HepG2 (cell line): ENCODE measurements around the gene FAM89B. TPM values are rescaled to one million over a fixed set of nuclear protein-coding genes. Genes with fewer than 3 reads are reported as not detected.

Experiments used
- ARID5B ChIP-seq: IDR thresholded peaks from 2 replicates; pipeline ENCODE4 v1.4.0; 2020; ENCODE audit warnings: mild to moderate bottlenecking, missing genetic modification reagents
- KDM5A ChIP-seq: fragments of 200-600 bp; sonication (generic); IDR thresholded peaks from 2 replicates; pipeline ENCODE4 v1.7.0; 2018; ENCODE audit warnings: antibody characterized with exemption, mild to moderate bottlenecking, low read length, borderline replicate concordance
- MED8 ChIP-seq: sonication (generic); formaldehyde crosslinking; IDR thresholded peaks from 2 replicates; pipeline ENCODE4 v1.8.1; 2023; ENCODE audit warnings: mild to moderate bottlenecking, missing genetic modification reagents; ENCODE audit not compliant: insufficient replicate concordance
- ONECUT2 ChIP-seq: sonication (generic); formaldehyde crosslinking; IDR thresholded peaks from 2 replicates; pipeline ENCODE4 v1.4.0; 2020; ENCODE audit warnings: missing genetic modification reagents
- PHF21A ChIP-seq: sonication (generic); formaldehyde crosslinking; IDR thresholded peaks from 2 replicates; pipeline ENCODE4 v1.5.0; 2020; ENCODE audit warnings: mild to moderate bottlenecking, missing genetic modification reagents
- SMAD1 ChIP-seq: sonication (generic); formaldehyde crosslinking; IDR thresholded peaks from 2 replicates; pipeline ENCODE4 v1.4.0; 2020; ENCODE audit warnings: missing genetic modification reagents, low read depth, mild to moderate bottlenecking, borderline replicate concordance
- SYNCRIP ChIP-seq: fragments of 200-400 bp; formaldehyde crosslinking; IDR thresholded peaks from 2 replicates; pipeline ENCODE4 v1.6.1; 2018; ENCODE audit warnings: mild to moderate bottlenecking, low read depth, low read length; ENCODE audit not compliant: insufficient read depth
- TBP ChIP-seq: sonication (generic); formaldehyde crosslinking; IDR thresholded peaks from 2 replicates; pipeline ENCODE4 v1.5.0; 2020; ENCODE audit warnings: missing genetic modification reagents
- TFDP2 ChIP-seq: sonication (generic); formaldehyde crosslinking; IDR thresholded peaks from 2 replicates; pipeline ENCODE4 v1.4.0; 2020; ENCODE audit warnings: missing genetic modification reagents
- ZBTB10 ChIP-seq: sonication (generic); formaldehyde crosslinking; IDR thresholded peaks from 2 replicates; pipeline ENCODE4 v1.4.0; 2020; ENCODE audit warnings: missing genetic modification reagents, borderline replicate concordance
- ZBTB3 ChIP-seq: sonication (generic); formaldehyde crosslinking; IDR thresholded peaks from 2 replicates; pipeline ENCODE4 v1.4.0; 2020; ENCODE audit warnings: low read depth, mild to moderate bottlenecking, moderate library complexity, missing genetic modification reagents, borderline replicate concordance
- ZFP41 ChIP-seq: sonication (generic); formaldehyde crosslinking; IDR thresholded peaks from 2 replicates; pipeline ENCODE4 v1.4.0; 2020; ENCODE audit warnings: mild to moderate bottlenecking, missing genetic modification reagents, borderline replicate concordance
- ZNF326 ChIP-seq: sonication (generic); formaldehyde crosslinking; IDR thresholded peaks from 2 replicates; pipeline ENCODE4 v1.4.0; 2020; ENCODE audit warnings: missing genetic modification reagents, borderline replicate concordance
- ZNF367 ChIP-seq: sonication (generic); formaldehyde crosslinking; IDR thresholded peaks from 2 replicates; pipeline ENCODE4 v1.4.0; 2020; ENCODE audit warnings: missing genetic modification reagents, borderline replicate concordance
- ZNF577 ChIP-seq: sonication (generic); formaldehyde crosslinking; IDR thresholded peaks from 2 replicates; pipeline ENCODE4 v1.4.0; 2020; ENCODE audit warnings: mild to moderate bottlenecking, low read depth, missing genetic modification reagents, borderline replicate concordance
- ZNF597 ChIP-seq: sonication (generic); formaldehyde crosslinking; IDR thresholded peaks from 2 replicates; pipeline ENCODE4 v1.5.0; 2020; ENCODE audit warnings: missing genetic modification reagents
- ZNF639 ChIP-seq: conservative IDR thresholded peaks from 2 replicates; pipeline ENCODE4 v1.6.1; 2018; ENCODE audit warnings: missing genetic modification reagents
- polyA plus RNA-seq, 8 experiments: library from polyadenylated mRNA; depleted of rRNA in 3 of 8; stranded (reverse) in 7 of 8; unstranded in 1 of 8; fragments of >200 nt; fragmentation: Illumina TruSeq in 4 of 8; extraction: Trizol in 4 of 8; gene quantifications; 2 replicates each; pipeline versions ENCODE4 v1.2.1 to v1.2.3, GENCODE V29; 2011 to 2016; ENCODE audit warnings: low read depth in 4 of 8, missing spikeins in 1 of 8, mixed read lengths in 1 of 8; ENCODE audit not compliant: insufficient read depth in 1 of 8
- total RNA-seq, 5 experiments: library from RNA; depleted of rRNA; stranded (reverse); fragments of >200 nt; fragmentation: Illumina TruSeq; extraction: Trizol; gene quantifications; 2 replicates each; pipeline ENCODE4 v1.2.3, GENCODE V29; 2016; ENCODE audit warnings: low read depth in 1 of 5

FAM89B gene
- total and polyA plus RNA-seq, 2 of the 13 experiments (the other 11 are each of a cell fraction or from before 2014, with no cell fraction given), result 5.7 to 8.0 TPM

- TF ChIP-seq ZNF597 (CRISPR knock-in tag), result no peak
- TF ChIP-seq ARID5B (CRISPR knock-in tag), result peak; percentile 46; the same call in 1 of the 2 replicates
- TF ChIP-seq ZNF326 (CRISPR knock-in tag), result no peak
- TF ChIP-seq ZFP41 (CRISPR knock-in tag), result no peak
- no peak for TF ChIP-seq TBP (CRISPR knock-in tag)
- TF ChIP-seq MED8 (CRISPR knock-in tag), result no peak
- TF ChIP-seq SYNCRIP, result no peak
- no peak for TF ChIP-seq ZBTB3 (CRISPR knock-in tag)
- TF ChIP-seq SMAD1 (CRISPR knock-in tag), result no peak
- TF ChIP-seq ZBTB10 (CRISPR knock-in tag), result no peak
- TF ChIP-seq KDM5A, result no peak
- no peak for TF ChIP-seq TFDP2
- no peak for TF ChIP-seq ONECUT2 (CRISPR knock-in tag)
- TF ChIP-seq ZNF639 (CRISPR knock-in tag), result 0 out of 2 replicates have a peak, but pooled peaks have one; percentile 17
- TF ChIP-seq ZNF367 (CRISPR knock-in tag), result no peak
- peak; percentile 73; the same call in 1 of the 2 replicates for TF ChIP-seq PHF21A (CRISPR knock-in tag)
- TF ChIP-seq ZNF577 (CRISPR knock-in tag), result no peak
Observed at GRCh38 chr11:65555693-65556231, 16.6 kb upstream of the FAM89B start (continued).
